Measurements from ENCODE around the gene ZNF668.
A peak's percentile ranks its signal among the peaks of the same experiment; 100 is the strongest.

The ZNF668 gene

DNA sequence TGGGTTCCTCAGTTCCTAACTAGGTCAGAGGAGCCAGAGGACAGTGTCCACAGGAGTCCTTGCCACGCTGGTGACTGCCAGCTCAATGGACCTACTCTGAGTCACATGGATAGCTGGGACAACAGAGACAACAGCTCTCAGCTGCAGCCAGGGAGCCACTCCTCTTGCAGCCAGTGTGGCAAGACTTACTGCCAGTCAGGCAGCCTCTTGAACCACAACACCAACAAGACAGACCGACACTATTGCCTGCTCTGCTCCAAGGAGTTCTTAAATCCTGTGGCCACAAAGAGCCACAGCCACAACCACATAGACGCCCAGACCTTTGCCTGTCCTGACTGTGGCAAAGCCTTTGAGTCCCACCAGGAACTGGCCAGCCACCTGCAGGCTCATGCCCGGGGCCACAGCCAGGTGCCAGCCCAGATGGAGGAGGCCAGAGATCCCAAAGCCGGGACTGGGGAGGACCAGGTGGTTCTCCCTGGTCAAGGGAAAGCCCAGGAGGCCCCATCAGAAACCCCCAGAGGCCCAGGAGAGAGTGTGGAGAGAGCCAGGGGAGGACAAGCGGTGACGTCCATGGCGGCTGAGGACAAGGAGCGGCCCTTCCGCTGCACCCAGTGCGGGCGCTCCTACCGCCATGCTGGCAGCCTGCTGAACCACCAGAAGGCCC lies 6.8 kb upstream of the ZNF668 start:
- DNase-seq, result no peak

DNA sequence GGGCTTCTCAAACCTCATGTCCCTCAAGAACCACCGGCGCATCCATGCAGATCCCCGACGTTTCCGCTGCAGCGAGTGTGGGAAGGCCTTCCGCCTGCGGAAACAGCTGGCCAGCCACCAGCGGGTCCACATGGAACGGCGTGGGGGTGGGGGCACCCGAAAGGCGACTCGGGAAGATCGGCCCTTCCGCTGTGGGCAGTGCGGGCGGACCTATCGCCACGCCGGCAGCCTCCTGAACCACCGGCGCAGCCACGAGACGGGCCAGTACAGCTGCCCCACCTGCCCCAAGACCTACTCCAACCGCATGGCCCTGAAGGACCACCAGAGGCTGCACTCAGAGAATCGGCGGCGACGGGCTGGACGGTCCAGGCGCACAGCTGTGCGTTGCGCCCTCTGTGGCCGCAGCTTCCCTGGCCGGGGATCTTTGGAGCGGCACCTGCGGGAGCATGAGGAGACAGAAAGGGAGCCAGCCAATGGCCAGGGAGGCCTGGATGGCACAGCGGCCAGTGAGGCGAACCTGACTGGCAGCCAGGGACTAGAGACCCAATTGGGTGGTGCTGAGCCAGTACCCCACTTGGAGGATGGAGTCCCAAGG lies 6.1 kb upstream of the ZNF668 start:
- no peak for DNase-seq

- DNase-seq, result no peak
Measured at GRCh38 chr16:31079342-31079944, 5.4 kb upstream of the ZNF668 start.

- no peak for DNase-seq
Measured at GRCh38 chr16:31078597-31079341, 4.7 kb upstream of the ZNF668 start.

DNA sequence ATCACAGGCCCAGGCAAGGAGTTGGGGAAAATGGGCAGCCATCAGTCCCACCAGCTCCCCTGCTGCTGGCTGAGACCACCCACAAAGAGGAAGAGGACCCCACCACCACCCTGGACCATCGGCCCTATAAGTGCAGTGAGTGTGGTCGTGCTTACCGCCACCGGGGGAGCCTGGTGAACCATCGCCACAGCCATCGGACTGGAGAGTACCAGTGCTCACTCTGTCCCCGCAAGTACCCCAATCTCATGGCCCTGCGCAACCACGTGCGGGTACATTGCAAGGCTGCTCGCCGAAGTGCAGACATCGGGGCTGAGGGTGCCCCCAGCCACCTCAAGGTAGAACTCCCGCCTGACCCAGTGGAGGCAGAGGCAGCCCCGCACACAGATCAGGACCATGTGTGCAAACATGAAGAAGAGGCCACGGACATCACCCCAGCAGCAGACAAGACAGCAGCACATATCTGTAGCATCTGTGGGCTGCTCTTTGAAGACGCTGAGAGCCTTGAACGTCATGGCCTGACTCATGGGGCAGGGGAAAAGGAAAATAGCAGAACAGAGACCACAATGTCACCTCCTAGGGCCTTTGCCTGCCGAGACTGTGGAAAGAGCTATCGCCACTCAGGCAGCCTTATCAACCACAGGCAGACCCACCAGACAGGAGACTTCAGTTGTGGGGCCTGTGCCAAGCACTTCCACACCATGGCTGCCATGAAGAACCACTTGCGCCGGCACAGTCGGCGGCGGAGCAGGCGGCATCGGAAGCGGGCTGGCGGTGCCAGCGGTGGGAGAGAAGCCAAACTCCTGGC lies 3.8 kb upstream of the ZNF668 start:
- no peak for DNase-seq

GRCh38 chr16:31077024-31077423 lies 3.0 kb upstream of the ZNF668 start:
- no peak for DNase-seq

DNA sequence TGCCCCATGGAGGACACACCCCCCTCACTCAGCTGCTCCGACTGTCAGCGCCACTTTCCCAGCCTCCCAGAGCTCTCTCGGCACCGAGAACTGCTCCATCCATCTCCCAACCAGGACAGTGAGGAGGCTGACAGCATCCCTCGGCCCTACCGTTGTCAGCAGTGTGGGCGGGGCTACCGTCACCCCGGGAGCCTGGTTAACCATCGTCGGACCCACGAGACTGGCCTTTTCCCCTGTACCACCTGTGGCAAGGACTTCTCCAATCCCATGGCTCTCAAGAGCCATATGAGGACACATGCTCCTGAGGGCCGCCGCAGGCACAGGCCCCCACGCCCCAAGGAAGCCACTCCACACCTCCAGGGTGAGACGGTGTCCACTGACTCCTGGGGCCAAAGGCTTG lies 2.3 kb upstream of the ZNF668 start:
- no peak for DNase-seq

DNA sequence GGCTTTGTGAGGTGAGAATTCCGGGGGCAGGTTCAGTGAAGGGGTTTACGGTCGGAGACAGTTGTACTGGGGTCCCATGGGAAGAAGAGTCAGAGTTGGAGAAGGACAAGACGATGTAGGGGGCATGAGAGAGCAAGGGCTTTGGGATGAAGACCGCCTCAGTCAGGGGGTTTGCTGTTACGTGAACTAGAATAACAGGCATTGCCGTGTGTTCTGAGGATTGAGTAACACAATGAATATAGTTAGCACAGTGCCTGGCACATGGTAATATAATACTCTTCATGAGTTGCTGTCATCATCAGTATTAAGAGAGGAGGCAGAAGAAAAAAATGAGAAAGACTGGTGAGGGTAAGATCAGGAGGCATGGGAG lies 759 bp upstream of the ZNF668 start:
- no peak for DNase-seq

DNA sequence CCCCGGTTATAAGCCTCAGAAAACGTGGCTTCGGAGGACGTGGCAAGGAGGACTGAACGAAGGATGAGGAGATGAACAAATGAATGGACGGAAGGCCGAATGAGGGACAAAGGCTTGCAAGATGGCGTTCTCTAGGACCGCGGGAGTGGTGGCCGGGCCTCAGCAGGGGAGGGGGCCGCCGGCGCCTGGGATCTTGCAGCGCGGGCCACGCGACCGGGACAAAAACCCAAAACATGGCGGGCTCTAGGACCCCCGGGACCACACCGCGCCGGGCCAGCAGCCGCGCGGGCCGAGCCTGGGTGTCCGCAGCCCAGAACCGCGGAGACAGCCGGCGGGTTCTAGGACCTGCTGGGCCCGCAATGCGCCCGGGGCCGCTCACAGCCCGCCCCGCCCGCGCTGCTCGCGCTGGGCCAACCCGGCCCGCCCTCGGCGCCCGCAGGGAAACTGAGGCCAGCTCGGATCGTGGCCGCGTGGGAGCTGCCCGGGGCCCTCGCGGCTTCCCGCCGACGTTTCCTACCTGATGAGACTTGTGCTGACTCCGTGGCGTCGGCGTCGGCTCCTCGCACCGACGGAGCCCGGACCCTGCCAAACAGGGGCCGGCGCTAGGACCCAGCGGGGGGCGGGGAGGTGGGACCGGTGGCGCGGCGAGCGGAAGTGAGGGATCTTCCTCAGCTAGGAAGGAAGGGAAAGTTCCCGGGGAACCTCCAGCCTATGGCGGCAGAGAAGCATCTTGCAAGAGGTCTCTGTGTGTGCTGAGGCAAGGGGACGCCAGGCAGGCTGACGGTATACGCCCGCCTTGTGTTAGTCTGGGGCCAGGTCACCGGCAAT lies 684 bp downstream of the ZNF668 start:
- peak; percentile 96 for DNase-seq

- peak; percentile 69 for DNase-seq
Measured at GRCh38 chr16:31072540-31073141, 1.4 kb downstream of the ZNF668 start.

DNA sequence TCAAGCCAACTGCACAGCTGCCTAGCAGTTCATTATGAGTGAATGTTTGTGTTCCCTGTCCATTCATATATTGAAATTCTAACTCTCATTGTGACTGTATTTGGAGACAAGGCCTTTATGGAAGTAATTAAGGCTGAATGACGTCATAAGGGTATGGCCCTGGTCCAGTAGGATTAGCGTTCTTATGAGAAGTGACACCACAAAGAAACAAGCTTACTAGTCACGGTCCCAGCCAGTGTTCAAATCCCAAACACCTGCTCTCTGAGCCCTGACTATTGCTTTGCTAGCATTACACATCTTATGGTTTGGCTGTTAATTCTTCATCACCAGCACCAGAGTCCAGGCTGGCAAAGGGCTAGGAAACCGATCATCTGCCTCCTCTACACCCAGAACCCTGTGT lies 2.2 kb downstream of the ZNF668 start:
- no peak for DNase-seq

GRCh38 chr16:31067342-31067741 lies 6.7 kb downstream of the ZNF668 start:
- no peak for DNase-seq

GRCh38 chr16:31064882-31065461 lies 9.1 kb downstream of the ZNF668 start:
- DNase-seq, result no peak

GRCh38 chr16:31063843-31064611 lies 10.0 kb downstream of the ZNF668 start:
- DNase-seq, result no peak

DNA sequence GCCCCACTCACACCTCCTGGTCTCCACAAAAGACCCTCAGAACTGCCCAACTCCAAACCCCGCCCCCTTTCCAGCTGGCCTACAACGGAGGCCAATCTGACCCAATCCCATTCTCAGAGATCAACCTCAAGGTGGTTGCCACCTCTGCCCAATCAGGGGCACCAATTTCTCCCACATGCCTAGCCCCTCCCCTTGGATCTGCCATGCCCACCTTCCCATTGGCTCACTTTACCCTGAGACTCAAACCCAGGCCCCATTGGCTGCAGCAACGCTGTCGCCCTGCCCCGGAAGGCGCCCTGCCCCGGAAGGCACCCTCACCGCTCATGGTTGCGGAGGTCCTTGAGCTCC lies 10.6 kb downstream of the ZNF668 start:
- DNase-seq, result no peak

GRCh38 chr16:31061813-31062440 lies 12.1 kb downstream of the ZNF668 start:
- no peak for DNase-seq

GRCh38 chr16:31061126-31061812 lies 12.8 kb downstream of the ZNF668 start:
- no peak for DNase-seq

GRCh38 chr16:31055613-31056012 lies 18.4 kb downstream of the ZNF668 start:
- no peak for DNase-seq

GRCh38 chr16:31052114-31052513 lies 21.9 kb downstream of the ZNF668 start:
- DNase-seq, result no peak
